ENCODE measurements around the gene ALPG. TPM values are rescaled to one million over a fixed set of nuclear protein-coding genes. Genes with fewer than 3 reads are reported as not detected.

The ALPG gene
- total and polyA plus RNA-seq, 2 of the 13 experiments (the other 11 are each of a cell fraction or from before 2014, with no cell fraction given) = not detected

GRCh38 chr2:232384466-232384865, 22.2 kb upstream of the ALPG start:
- peaks cover 18 to 81% of the 10 kb centered on the region in 2 experiments for H3K27me3 ChIP-seq (ENCODE audit: control insufficient read depth in 1 of 2, insufficient read depth in 2 of 2, low read length in 2 of 2)
- H3K9me3 ChIP-seq (ENCODE audit: low read length) = no peaks in the 10 kb centered on the region
- no peak overlapping the region for H3K9ac ChIP-seq (ENCODE audit: insufficient read depth, low read depth, low read length)
- no peaks in the 10 kb centered on the region for H3K36me3 ChIP-seq (replicated peaks in 1 of 2; ENCODE audit: control insufficient read depth in 1 of 2, insufficient read depth in 2 of 2, low read length in 2 of 2)
- 32% methylated on average over 1 of the region's 1 CpG for WGBS (ENCODE audit: low lambda C conversion rate)
- POLR2A ChIA-PET = no interaction called here
- no peaks in the 10 kb centered on the region for H3K79me2 ChIP-seq (ENCODE audit: insufficient read depth, low read length)
- DNase-seq (ENCODE audit: low spot score) = no peak
- intact Hi-C loops (cut with micrococcal nuclease; ENCODE audit: unreplicated experiment) = no loop called here
- no peak overlapping the region for H3K4me3 ChIP-seq (replicated peaks in 1 of 3; ENCODE audit: insufficient read depth in 1 of 3, low read depth in 2 of 3, low read length in 3 of 3)
- H3K4me1 ChIP-seq (ENCODE audit: insufficient read depth, low read length) = no peaks in the 10 kb centered on the region
- no peaks in the 10 kb centered on the region for H4K20me1 ChIP-seq (ENCODE audit: insufficient read depth, low read length)
- ATAC-seq = no peak
- no TSS peak for BruUV-seq (replicated peaks)
- in situ Hi-C loops (cut with HindIII; ENCODE audit: extremely low pct_ligation_motif_present, low pct_unique_long_range_greater_than_20kb) = no loop called here
- H2AFZ ChIP-seq (ENCODE audit: low read length) = no peak overlapping the region
- no peak overlapping the region for H3K4me2 ChIP-seq (ENCODE audit: low read depth, low read length)
- no peak overlapping the region for H3K27ac ChIP-seq (ENCODE audit: extremely low read length, insufficient read depth, low read length)
- no peak for FAIRE-seq
- CTCF ChIA-PET (ENCODE audit: low intra/inter-chr PET ratio, low total read pairs) = no interaction called here
- TF ChIP-seq AHR (CRISPR knock-in tag; IDR thresholded peaks at IDR 0.05) = no peak
- no peak for TF ChIP-seq SOX6 (IDR thresholded peaks at IDR 0.05)
- TF ChIP-seq SOX6 (CRISPR knock-in tag; IDR thresholded peaks at IDR 0.05) = no peak
- no peak for TF ChIP-seq MTF1 (CRISPR knock-in tag; IDR thresholded peaks at IDR 0.05)
- no peak for TF ChIP-seq ZNF460 (CRISPR knock-in tag; IDR thresholded peaks at IDR 0.05; ENCODE audit: borderline replicate concordance)
- no peak for TF ChIP-seq CBX1 (IDR thresholded peaks at IDR 0.05; ENCODE audit: low read depth)
- TF ChIP-seq ZNF501 (CRISPR knock-in tag; IDR thresholded peaks at IDR 0.05) = no peak
- TF ChIP-seq ADNP (CRISPR knock-in tag; IDR thresholded peaks at IDR 0.05) = no peak
- TF ChIP-seq KDM3A (CRISPR knock-in tag; IDR thresholded peaks at IDR 0.05; ENCODE audit: low read depth) = no peak
- no peak for TF ChIP-seq SKIL (CRISPR knock-in tag; IDR thresholded peaks at IDR 0.05; ENCODE audit: borderline replicate concordance)
- TF ChIP-seq FOXJ3 (CRISPR knock-in tag; IDR thresholded peaks at IDR 0.05; ENCODE audit: borderline replicate concordance) = no peak
- TF ChIP-seq SUZ12 (IDR thresholded peaks at IDR 0.05; ENCODE audit: low read depth, low read length) = no peak
- no peak for TF ChIP-seq MAFK (conservative IDR thresholded peaks at IDR 0.05 in 1 of 2, IDR thresholded peaks at IDR 0.05 in 1 of 2; ENCODE audit: low read length in 2 of 2)
- TF ChIP-seq TIGD3 (CRISPR knock-in tag; IDR thresholded peaks at IDR 0.05; ENCODE audit: borderline replicate concordance) = no peak
- TF ChIP-seq ZHX2 (IDR thresholded peaks at IDR 0.05; ENCODE audit: low read depth) = no peak
- TF ChIP-seq ZHX2 (CRISPR knock-in tag; IDR thresholded peaks at IDR 0.05; ENCODE audit: borderline replicate concordance) = no peak

Data from HepG2 (cell line).